IMR-90 (cell line): ENCODE data around the gene ABCC4. TPM values are rescaled to one million over a fixed set of nuclear protein-coding genes. Genes with fewer than 3 reads are reported as not detected.

Experiments
- ATAC-seq: fragments of 200-7000 bp; cut with Tn5 transposase; 2 replicates; pipeline ENCODE4 v1.9.1; 2020; ENCODE audit warnings: low read depth, mild to moderate bottlenecking, moderate library complexity
- BruUV-seq: library from RNA; stranded (reverse); fragments of 400-500 nt; replicated peaks from 2 replicates; lab custom pipeline; 2021; lab: Mats Ljungman, UMichigan
- CTCF ChIA-PET: fragments of 300-600 bp; formaldehyde crosslinking; extraction: SDS; loops from one replicate; lab custom pipeline; 2021; ENCODE audit warnings: antibody characterized with exemption; lab: Yijun Ruan, JAX
- POLR2A ChIA-PET: fragments of 300-600 bp; sonication (Branson Sonifier 250); formaldehyde crosslinking; loops from one replicate; lab custom pipeline; 2022; ENCODE audit warnings: antibody characterized with exemption; ENCODE audit not compliant: unreplicated experiment; lab: Charles Lee
- DNase-seq: peaks from one replicate; pipeline ENCODE4 v3.0.0; 2013
- H2AFZ ChIP-seq: replicated peaks from 2 replicates; pipeline ENCODE3; 2013; ENCODE audit warnings: low read length, mild to moderate bottlenecking; ENCODE audit not compliant: poor library complexity
- H2AK5ac ChIP-seq: 2 replicates; pipeline ENCODE4 v1.6.1; 2013; ENCODE audit warnings: low read depth, low read length, inconsistent platforms
- H2AK9ac ChIP-seq: replicated peaks from 2 replicates; pipeline ENCODE3; 2013; ENCODE audit warnings: mild to moderate bottlenecking, low read depth, low read length, moderate library complexity; ENCODE audit not compliant: poor library complexity
- H2BK120ac ChIP-seq: 2 replicates; pipeline ENCODE4 v1.6.1; 2013; ENCODE audit warnings: low read depth, low read length, inconsistent platforms
- H2BK15ac ChIP-seq: 3 replicates; pipeline ENCODE4 v1.6.1; 2013; ENCODE audit warnings: low read depth, low read length, inconsistent platforms
- H2BK20ac ChIP-seq: 2 replicates; pipeline ENCODE4 v1.6.1; 2013; ENCODE audit warnings: low read depth, mild to moderate bottlenecking, inconsistent platforms, low read length, moderate library complexity
- H2BK5ac ChIP-seq: 2 replicates; pipeline ENCODE4 v1.6.1; 2013; ENCODE audit warnings: mild to moderate bottlenecking, low read depth, low read length, inconsistent platforms; ENCODE audit not compliant: poor library complexity, severe bottlenecking
- H3K14ac ChIP-seq: replicated peaks from 2 replicates; pipeline ENCODE4 v1.6.1; 2013; ENCODE audit warnings: low read depth, low read length, inconsistent platforms
- H3K18ac ChIP-seq: 2 replicates; pipeline ENCODE4 v1.6.1; 2013; ENCODE audit warnings: low read depth, low read length, control low read depth
- H3K23ac ChIP-seq: 2 replicates; pipeline ENCODE4 v1.6.1; 2013; ENCODE audit warnings: low read depth, low read length, inconsistent platforms
- H3K27ac ChIP-seq: 2 replicates; pipeline ENCODE4 v1.5.1; 2013; ENCODE audit warnings: mild to moderate bottlenecking, control low read depth, low read length; ENCODE audit not compliant: insufficient read depth
- H3K27me3 ChIP-seq: 2 replicates; pipeline ENCODE4 v1.6.1; 2013; ENCODE audit warnings: low read length; ENCODE audit not compliant: control insufficient read depth, insufficient read depth
- H3K36me3 ChIP-seq: 2 replicates; pipeline ENCODE4 v1.6.1; 2013; ENCODE audit warnings: low read length, mixed read lengths; ENCODE audit not compliant: control insufficient read depth, insufficient read depth
- H3K4ac ChIP-seq: 2 replicates; pipeline ENCODE4 v1.6.1; 2013; ENCODE audit warnings: low read depth, low read length, inconsistent platforms
- H3K4me1 ChIP-seq: 2 replicates; pipeline ENCODE4 v1.6.1; 2013; ENCODE audit warnings: low read length, mixed read lengths; ENCODE audit not compliant: control insufficient read depth, insufficient read depth
- H3K4me2 ChIP-seq: 2 replicates; pipeline ENCODE4 v1.6.1; 2013; ENCODE audit warnings: low read depth, mild to moderate bottlenecking, control low read depth, low read length, moderate library complexity
- H3K4me3 ChIP-seq: 2 replicates; pipeline ENCODE4 v1.5.1; 2013; ENCODE audit warnings: low read depth, mild to moderate bottlenecking, control low read depth, low read length, moderate library complexity; ENCODE audit not compliant: insufficient read depth
- H3K56ac ChIP-seq: 2 replicates; pipeline ENCODE4 v1.6.1; 2013; ENCODE audit warnings: low read length, inconsistent platforms; ENCODE audit not compliant: insufficient read depth; ENCODE audit errors: extremely low read depth
- H3K79me1 ChIP-seq, 2 experiments: 2 replicates each; pipeline ENCODE4 v1.6.1; 2013; ENCODE audit warnings: low read length in 2 of 2, inconsistent platforms in 1 of 2, low read depth in 1 of 2
- H3K9ac ChIP-seq: 2 replicates; pipeline ENCODE4 v1.6.1; 2013; ENCODE audit warnings: low read depth, low read length, control low read depth
- H3K9me1 ChIP-seq: 2 replicates; pipeline ENCODE4 v1.6.1; 2013; ENCODE audit warnings: low read length, inconsistent platforms; ENCODE audit not compliant: insufficient read depth
- H3K9me3 ChIP-seq: 2 replicates; pipeline ENCODE4 v1.6.1; 2013; ENCODE audit warnings: low read length; ENCODE audit not compliant: control insufficient read depth, insufficient read depth
- H4K20me1 ChIP-seq: 2 replicates; pipeline ENCODE4 v1.6.1; 2013; ENCODE audit warnings: low read length, inconsistent platforms; ENCODE audit not compliant: insufficient read depth
- H4K5ac ChIP-seq: 2 replicates; pipeline ENCODE4 v1.6.1; 2013; ENCODE audit warnings: mild to moderate bottlenecking, low read depth, low read length, control low read depth
- H4K8ac ChIP-seq, 2 experiments: 2 replicates each; pipeline ENCODE4 v1.6.1; 2013; ENCODE audit warnings: low read depth in 2 of 2, low read length in 2 of 2, control low read depth in 1 of 2, inconsistent platforms in 1 of 2
- H4K91ac ChIP-seq: 2 replicates; pipeline ENCODE4 v1.6.1; 2013; ENCODE audit warnings: low read depth, low read length, inconsistent platforms; ENCODE audit not compliant: insufficient read depth
- BHLHE40 ChIP-seq: fragments of 150-350 bp; IDR thresholded peaks from 2 replicates; pipeline ENCODE4 v1.6.1; 2016; ENCODE audit warnings: mild to moderate bottlenecking, low read depth, low read length
- CHD1 ChIP-seq: IDR thresholded peaks from 2 replicates; pipeline ENCODE4 v1.6.1; 2012; ENCODE audit warnings: low read depth, low read length, improper control_type of control experiment
- CTCF ChIP-seq: conservative IDR thresholded peaks from 2 replicates; pipeline ENCODE4 v1.5.1; 2012; ENCODE audit warnings: mild to moderate bottlenecking, low read depth, low read length, improper control_type of control experiment
- ELK1 ChIP-seq: fragments of 150-350 bp; IDR thresholded peaks from 2 replicates; pipeline ENCODE4 v1.6.1; 2016; ENCODE audit warnings: low read depth, mild to moderate bottlenecking, low read length, moderate library complexity, borderline replicate concordance
- FOS ChIP-seq: fragments of 150-350 bp; IDR thresholded peaks from 2 replicates; pipeline ENCODE4 v1.6.1; 2016; ENCODE audit warnings: low read depth, low read length
- MXI1 ChIP-seq: IDR thresholded peaks from 2 replicates; pipeline ENCODE4 v1.6.1; 2012; ENCODE audit warnings: low read depth, mild to moderate bottlenecking, low read length, moderate library complexity, borderline replicate concordance
- POLR2A ChIP-seq: IDR thresholded peaks from 2 replicates; pipeline ENCODE4 v1.6.1; 2012; ENCODE audit warnings: mild to moderate bottlenecking, low read depth, low read length
- RCOR1 ChIP-seq: IDR thresholded peaks from 2 replicates; pipeline ENCODE4 v1.6.1; 2012; ENCODE audit warnings: mild to moderate bottlenecking, low read length, improper control_type of control experiment; ENCODE audit not compliant: insufficient replicate concordance
- SMC3 ChIP-seq: fragments of 150-350 bp; IDR thresholded peaks from 2 replicates; pipeline ENCODE4 v1.6.1; 2016; ENCODE audit warnings: low read depth, mild to moderate bottlenecking, antibody characterized with exemption, low read length, moderate library complexity
- USF2 ChIP-seq: fragments of 150-350 bp; IDR thresholded peaks from 2 replicates; pipeline ENCODE4 v1.6.1; 2017; ENCODE audit warnings: mild to moderate bottlenecking, antibody characterized with exemption, low read length, low read depth
- WGBS, 2 experiments: methylation state at CpG; one replicate each; pipeline versions ENCODE4 v1.1.5 to v1.1.7; 2013; ENCODE audit warnings: missing lambda C conversion rate in 2 of 2; ENCODE audit not compliant: insufficient read length in 1 of 2; ENCODE audit errors: extremely low coverage in 2 of 2; 5-methylcytosine and 5-hydroxymethylcytosine counted together
- dilution Hi-C: fragments of 300-500 bp; cut with HindIII; formaldehyde crosslinking; loops from one replicate; pipeline ENCODE4 v1.14.3; 2018; ENCODE audit warnings: low sequenced_read_pairs; ENCODE audit not compliant: unreplicated experiment
- in situ Hi-C: fragments of 300-500 bp; cut with MboI; formaldehyde crosslinking; loops from 3 replicates; pipeline ENCODE4 v1.14.3; 2019; ENCODE audit warnings: low sequenced_read_pairs, inconsistent platforms, mixed read lengths
- intact Hi-C: fragments of 100-400 bp; cut with micrococcal nuclease; formaldehyde crosslinking; loops from 2 replicates; pipeline ENCODE4 v1.10.0; 2022
- polyA plus RNA-seq, 3 experiments: library from polyadenylated mRNA; depleted of rRNA; stranded (reverse); fragments of >200 nt; gene quantifications; 2 replicates each; pipeline ENCODE4 v1.2.3, GENCODE V29; 2012; ENCODE audit warnings: low replicate concordance in 1 of 3
- total RNA-seq: library from RNA; depleted of rRNA; stranded (reverse); fragments of >200 nt; gene quantifications from 2 replicates; pipeline ENCODE4 v1.2.3, GENCODE V29; 2012

Gene ABCC4
- total and polyA plus RNA-seq, 2 of the 4 experiments (the other 2 are of a cell fraction) = 16.6 to 41.4 TPM

- ATAC-seq (no peak), DNase-seq (no peak)
- Histone ChIP-seq H3K79me1 (peaks cover 5 to 28% of the 10 kb centered on the region in 2 experiments; a peak in 3 of 4 replicates), H3K9ac (no peak overlapping the region), H4K20me1 (no peaks in the 10 kb centered on the region; the same call in 1 of the 2 replicates), H3K36me3 (peaks cover 9% of the 10 kb centered on the region), H2BK5ac (no peak overlapping the region), H3K4me1 (peaks cover 4% of the 10 kb centered on the region), H3K23ac (no peak overlapping the region), H4K91ac (no peak overlapping the region), H3K27ac (no peak overlapping the region), H4K8ac (no peak overlapping the region), H3K4me2 (no peak overlapping the region), H3K4ac (no peak overlapping the region), H3K9me1 (peaks cover 9% of the 10 kb centered on the region), H2BK15ac (no peak overlapping the region), H3K9me3 (no peaks in the 10 kb centered on the region), H3K14ac (no peak overlapping the region), H2BK120ac (no peak overlapping the region), H2AK5ac (no peak overlapping the region), H2BK20ac (no peak overlapping the region), H2AFZ (no peak overlapping the region), H3K4me3 (no peak overlapping the region), H3K56ac (no peak overlapping the region), H2AK9ac (no peak overlapping the region), H3K27me3 (no peaks in the 10 kb centered on the region), H4K5ac (no peak overlapping the region), H3K18ac (no peak overlapping the region)
- ChIA-PET CTCF (no interaction called here), POLR2A (no interaction called here)
- BruUV-seq = no TSS peak
- no CpG with 5 or more reads among the region's 2 CpGs for WGBS, 2 experiments
- TF ChIP-seq USF2 = no peak
- TF ChIP-seq BHLHE40 = no peak
- TF ChIP-seq ELK1 = no peak
- no peak for TF ChIP-seq CHD1
- no peak for TF ChIP-seq CTCF
- TF ChIP-seq FOS = no peak
- TF ChIP-seq RCOR1 = no peak
- no peak for TF ChIP-seq POLR2A
- no peak for TF ChIP-seq MXI1
- no peak for TF ChIP-seq SMC3
- intact Hi-C loops = no loop called here
- in situ Hi-C loops = no loop called here
- dilution Hi-C loops = no loop called here
Measured at GRCh38 chr13:95098916-95099315, 202.3 kb downstream of the ABCC4 start.
